NB4 (cell line): ENCODE results near the gene LSM11.
A peak's percentile ranks its signal among the peaks of the same experiment; 100 is the strongest.

Experiments used
- MYC ChIP-seq: IDR thresholded peaks from 2 replicates; pipeline ENCODE4 v1.6.1; 2011; ENCODE audit warnings: low read depth, low read length
- POLR2A ChIP-seq: IDR thresholded peaks from 2 replicates; pipeline ENCODE4 v1.6.1; 2011; ENCODE audit warnings: mild to moderate bottlenecking; ENCODE audit not compliant: insufficient read length; ENCODE audit errors: extremely low read depth
- TF ChIP-seq, protein P1 (sequence below): IDR thresholded peaks from one replicate; pipeline ENCODE4 v1.5.1; 2012; ENCODE audit warnings: low read depth, low read length

GRCh38 chr5:157743163-157744050, at the start of gene LSM11:
- TF ChIP-seq, protein P1, sequence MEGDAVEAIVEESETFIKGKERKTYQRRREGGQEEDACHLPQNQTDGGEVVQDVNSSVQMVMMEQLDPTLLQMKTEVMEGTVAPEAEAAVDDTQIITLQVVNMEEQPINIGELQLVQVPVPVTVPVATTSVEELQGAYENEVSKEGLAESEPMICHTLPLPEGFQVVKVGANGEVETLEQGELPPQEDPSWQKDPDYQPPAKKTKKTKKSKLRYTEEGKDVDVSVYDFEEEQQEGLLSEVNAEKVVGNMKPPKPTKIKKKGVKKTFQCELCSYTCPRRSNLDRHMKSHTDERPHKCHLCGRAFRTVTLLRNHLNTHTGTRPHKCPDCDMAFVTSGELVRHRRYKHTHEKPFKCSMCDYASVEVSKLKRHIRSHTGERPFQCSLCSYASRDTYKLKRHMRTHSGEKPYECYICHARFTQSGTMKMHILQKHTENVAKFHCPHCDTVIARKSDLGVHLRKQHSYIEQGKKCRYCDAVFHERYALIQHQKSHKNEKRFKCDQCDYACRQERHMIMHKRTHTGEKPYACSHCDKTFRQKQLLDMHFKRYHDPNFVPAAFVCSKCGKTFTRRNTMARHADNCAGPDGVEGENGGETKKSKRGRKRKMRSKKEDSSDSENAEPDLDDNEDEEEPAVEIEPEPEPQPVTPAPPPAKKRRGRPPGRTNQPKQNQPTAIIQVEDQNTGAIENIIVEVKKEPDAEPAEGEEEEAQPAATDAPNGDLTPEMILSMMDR: peak; percentile 90
- TF ChIP-seq POLR2A (peak; percentile 33), MYC (peak; percentile 54)
